ENCODE results near the gene LTB4R. TPM values are rescaled to one million over a fixed set of nuclear protein-coding genes. Genes with fewer than 3 reads are reported as not detected.

LTB4R gene
- polyA plus RNA-seq, 1 donor from 2014 or later = 4.3 TPM

DNA sequence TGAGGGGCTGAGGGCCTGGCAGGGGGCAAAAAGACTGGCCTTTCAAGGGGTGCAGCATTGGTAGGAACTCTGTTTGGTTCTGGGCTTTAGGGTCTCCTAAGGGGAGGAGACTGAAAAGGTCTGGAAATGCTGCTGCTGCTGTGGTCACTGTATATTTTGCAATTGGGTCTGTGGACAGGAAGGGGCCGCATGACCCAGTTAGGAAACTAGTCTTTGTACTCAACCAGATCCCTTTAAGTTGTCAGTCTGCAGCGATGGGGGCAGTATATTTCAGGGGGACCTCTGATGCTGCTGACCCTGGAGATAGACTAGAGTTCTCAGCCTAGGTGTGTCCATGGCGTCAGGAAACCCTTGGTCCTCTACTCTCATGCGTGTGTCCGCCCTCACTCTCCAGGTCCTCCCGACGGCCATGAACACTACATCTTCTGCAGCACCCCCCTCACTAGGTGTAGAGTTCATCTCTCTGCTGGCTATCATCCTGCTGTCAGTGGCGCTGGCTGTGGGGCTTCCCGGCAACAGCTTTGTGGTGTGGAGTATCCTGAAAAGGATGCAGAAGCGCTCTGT, 4.0 kb downstream of the LTB4R start:
- peaks cover 8% of the 10 kb centered on the region for H3K27me3 ChIP-seq (ENCODE audit: insufficient read depth, low read depth, low read length)
- H3F3A ChIP-seq (ENCODE audit: insufficient read depth, low read length, poor library complexity, severe bottlenecking) = no peaks in the 10 kb centered on the region

DNA sequence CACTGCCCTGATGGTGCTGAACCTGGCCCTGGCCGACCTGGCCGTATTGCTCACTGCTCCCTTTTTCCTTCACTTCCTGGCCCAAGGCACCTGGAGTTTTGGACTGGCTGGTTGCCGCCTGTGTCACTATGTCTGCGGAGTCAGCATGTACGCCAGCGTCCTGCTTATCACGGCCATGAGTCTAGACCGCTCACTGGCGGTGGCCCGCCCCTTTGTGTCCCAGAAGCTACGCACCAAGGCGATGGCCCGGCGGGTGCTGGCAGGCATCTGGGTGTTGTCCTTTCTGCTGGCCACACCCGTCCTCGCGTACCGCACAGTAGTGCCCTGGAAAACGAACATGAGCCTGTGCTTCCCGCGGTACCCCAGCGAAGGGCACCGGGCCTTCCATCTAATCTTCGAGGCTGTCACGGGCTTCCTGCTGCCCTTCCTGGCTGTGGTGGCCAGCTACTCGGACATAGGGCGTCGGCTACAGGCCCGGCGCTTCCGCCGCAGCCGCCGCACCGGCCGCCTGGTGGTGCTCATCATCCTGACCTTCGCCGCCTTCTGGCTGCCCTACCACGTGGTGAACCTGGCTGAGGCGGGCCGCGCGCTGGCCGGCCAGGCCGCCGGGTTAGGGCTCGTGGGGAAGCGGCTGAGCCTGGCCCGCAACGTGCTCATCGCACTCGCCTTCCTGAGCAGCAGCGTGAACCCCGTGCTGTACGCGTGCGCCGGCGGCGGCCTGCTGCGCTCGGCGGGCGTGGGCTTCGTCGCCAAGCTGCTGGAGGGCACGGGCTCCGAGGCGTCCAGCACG, 4.7 kb downstream of the LTB4R start:
- no peaks in the 10 kb centered on the region for H3K79me2 ChIP-seq (replicated peaks; ENCODE audit: insufficient read depth, low read length)
- H3K27ac ChIP-seq (ENCODE audit: low read length) = no peak overlapping the region
- H3K9ac ChIP-seq (ENCODE audit: low read length) = no peak overlapping the region
- no peak overlapping the region for H3K4me3 ChIP-seq (ENCODE audit: low read length)
- no peaks in the 10 kb centered on the region for H3F3A ChIP-seq (ENCODE audit: insufficient read depth, low read length, poor library complexity, severe bottlenecking)
- no peaks in the 10 kb centered on the region for H4K20me1 ChIP-seq (ENCODE audit: insufficient read depth)
- no peak overlapping the region for H2AFZ ChIP-seq (ENCODE audit: low read depth, low read length)
- TF ChIP-seq EZH2 (IDR thresholded peaks at IDR 0.05; ENCODE audit: borderline replicate concordance, insufficient read depth, low read length, poor library complexity, severe bottlenecking) (no peak), POLR2AphosphoS5 (IDR thresholded peaks at IDR 0.05) (no peak), TAF1 (IDR thresholded peaks at IDR 0.05; ENCODE audit: low read depth) (no peak), MXI1 (conservative IDR thresholded peaks at IDR 0.05; ENCODE audit: poor library complexity, severe bottlenecking) (no peak), EP300 (conservative IDR thresholded peaks at IDR 0.05; ENCODE audit: poor library complexity, severe bottlenecking) (no peak), SMC3 (conservative IDR thresholded peaks at IDR 0.05; ENCODE audit: poor library complexity) (no peak), RAD21 (conservative IDR thresholded peaks at IDR 0.05) (no peak)
- TF ChIP-seq, protein P1, sequence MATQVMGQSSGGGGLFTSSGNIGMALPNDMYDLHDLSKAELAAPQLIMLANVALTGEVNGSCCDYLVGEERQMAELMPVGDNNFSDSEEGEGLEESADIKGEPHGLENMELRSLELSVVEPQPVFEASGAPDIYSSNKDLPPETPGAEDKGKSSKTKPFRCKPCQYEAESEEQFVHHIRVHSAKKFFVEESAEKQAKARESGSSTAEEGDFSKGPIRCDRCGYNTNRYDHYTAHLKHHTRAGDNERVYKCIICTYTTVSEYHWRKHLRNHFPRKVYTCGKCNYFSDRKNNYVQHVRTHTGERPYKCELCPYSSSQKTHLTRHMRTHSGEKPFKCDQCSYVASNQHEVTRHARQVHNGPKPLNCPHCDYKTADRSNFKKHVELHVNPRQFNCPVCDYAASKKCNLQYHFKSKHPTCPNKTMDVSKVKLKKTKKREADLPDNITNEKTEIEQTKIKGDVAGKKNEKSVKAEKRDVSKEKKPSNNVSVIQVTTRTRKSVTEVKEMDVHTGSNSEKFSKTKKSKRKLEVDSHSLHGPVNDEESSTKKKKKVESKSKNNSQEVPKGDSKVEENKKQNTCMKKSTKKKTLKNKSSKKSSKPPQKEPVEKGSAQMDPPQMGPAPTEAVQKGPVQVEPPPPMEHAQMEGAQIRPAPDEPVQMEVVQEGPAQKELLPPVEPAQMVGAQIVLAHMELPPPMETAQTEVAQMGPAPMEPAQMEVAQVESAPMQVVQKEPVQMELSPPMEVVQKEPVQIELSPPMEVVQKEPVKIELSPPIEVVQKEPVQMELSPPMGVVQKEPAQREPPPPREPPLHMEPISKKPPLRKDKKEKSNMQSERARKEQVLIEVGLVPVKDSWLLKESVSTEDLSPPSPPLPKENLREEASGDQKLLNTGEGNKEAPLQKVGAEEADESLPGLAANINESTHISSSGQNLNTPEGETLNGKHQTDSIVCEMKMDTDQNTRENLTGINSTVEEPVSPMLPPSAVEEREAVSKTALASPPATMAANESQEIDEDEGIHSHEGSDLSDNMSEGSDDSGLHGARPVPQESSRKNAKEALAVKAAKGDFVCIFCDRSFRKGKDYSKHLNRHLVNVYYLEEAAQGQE (IDR thresholded peaks at IDR 0.05; ENCODE audit: borderline replicate concordance) = no peak
- TF ChIP-seq, protein P2, sequence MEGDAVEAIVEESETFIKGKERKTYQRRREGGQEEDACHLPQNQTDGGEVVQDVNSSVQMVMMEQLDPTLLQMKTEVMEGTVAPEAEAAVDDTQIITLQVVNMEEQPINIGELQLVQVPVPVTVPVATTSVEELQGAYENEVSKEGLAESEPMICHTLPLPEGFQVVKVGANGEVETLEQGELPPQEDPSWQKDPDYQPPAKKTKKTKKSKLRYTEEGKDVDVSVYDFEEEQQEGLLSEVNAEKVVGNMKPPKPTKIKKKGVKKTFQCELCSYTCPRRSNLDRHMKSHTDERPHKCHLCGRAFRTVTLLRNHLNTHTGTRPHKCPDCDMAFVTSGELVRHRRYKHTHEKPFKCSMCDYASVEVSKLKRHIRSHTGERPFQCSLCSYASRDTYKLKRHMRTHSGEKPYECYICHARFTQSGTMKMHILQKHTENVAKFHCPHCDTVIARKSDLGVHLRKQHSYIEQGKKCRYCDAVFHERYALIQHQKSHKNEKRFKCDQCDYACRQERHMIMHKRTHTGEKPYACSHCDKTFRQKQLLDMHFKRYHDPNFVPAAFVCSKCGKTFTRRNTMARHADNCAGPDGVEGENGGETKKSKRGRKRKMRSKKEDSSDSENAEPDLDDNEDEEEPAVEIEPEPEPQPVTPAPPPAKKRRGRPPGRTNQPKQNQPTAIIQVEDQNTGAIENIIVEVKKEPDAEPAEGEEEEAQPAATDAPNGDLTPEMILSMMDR (IDR thresholded peaks at IDR 0.05; ENCODE audit: poor library complexity, severe bottlenecking) = no peak
- no peak overlapping the region for H3K4me2 ChIP-seq (ENCODE audit: low read length)
- H3K9me3 ChIP-seq (ENCODE audit: low read length) = no peaks in the 10 kb centered on the region
- peaks cover 8% of the 10 kb centered on the region for H3K27me3 ChIP-seq (ENCODE audit: insufficient read depth, low read depth, low read length)
- H3K36me3 ChIP-seq (ENCODE audit: insufficient read depth, low read length) = no peaks in the 10 kb centered on the region
- H3K9me2 ChIP-seq (ENCODE audit: insufficient read depth, low read length) = no peaks in the 10 kb centered on the region

More for the DNA sequence above, 4.0 kb downstream of the LTB4R start:
- Histone ChIP-seq H3K9me2 (ENCODE audit: insufficient read depth, low read length) (no peaks in the 10 kb centered on the region), H3K4me3 (ENCODE audit: low read length) (no peak overlapping the region), H3K9ac (ENCODE audit: low read length) (no peak overlapping the region), H4K20me1 (ENCODE audit: insufficient read depth) (no peaks in the 10 kb centered on the region), H3K36me3 (ENCODE audit: insufficient read depth, low read length) (no peaks in the 10 kb centered on the region), H3K27ac (ENCODE audit: low read length) (no peak overlapping the region), H3K9me3 (ENCODE audit: low read length) (no peaks in the 10 kb centered on the region), H3K79me2 (replicated peaks; ENCODE audit: insufficient read depth, low read length) (no peaks in the 10 kb centered on the region), H3K4me2 (ENCODE audit: low read length) (no peak overlapping the region), H2AFZ (ENCODE audit: low read depth, low read length) (no peak overlapping the region)
- TF ChIP-seq EZH2 (IDR thresholded peaks at IDR 0.05; ENCODE audit: borderline replicate concordance, insufficient read depth, low read length, poor library complexity, severe bottlenecking) = no peak
